ENCODE data around the gene MATN3. TPM values are rescaled to one million over a fixed set of nuclear protein-coding genes. Genes with fewer than 3 reads are reported as not detected.

MATN3 gene
- polyA plus RNA-seq, 5 donors, result 8.0 to 12.3 (median 9.1) TPM

Other genes with a start within 250 kb of the MATN3 start
- 10 to 100 TPM; 23.5 to 45.3 (median 35.2) TPM for gene TTC32, start 110.7 kb downstream of the MATN3 start, polyA plus RNA-seq (ENCODE audit: insufficient read depth in 1 of 5, insufficient read length in 5 of 5, low replicate concordance in 1 of 5)
- gene WDR35, start 22.6 kb downstream of the MATN3 start, polyA plus RNA-seq (ENCODE audit: insufficient read depth in 1 of 5, insufficient read length in 5 of 5, low replicate concordance in 1 of 5), result 10 to 100 TPM; 21.1 to 42.1 (median 30.6) TPM
- 100 to 1,000 TPM; 464 to 625 (median 574) TPM for gene LAPTM4A, start 39.0 kb upstream of the MATN3 start, polyA plus RNA-seq (ENCODE audit: insufficient read depth in 1 of 5, insufficient read length in 5 of 5, low replicate concordance in 1 of 5)
- gene SDC1, start 212.5 kb upstream of the MATN3 start, polyA plus RNA-seq (ENCODE audit: insufficient read depth in 1 of 5, insufficient read length in 5 of 5, low replicate concordance in 1 of 5), result 100 to 1,000 TPM in 3 of 5 donors, 10 to 100 TPM in 2; 75.8 to 176 (median 115) TPM